LNCAP (cell line): Measurements from ENCODE around the gene HS3ST4.

Source experiments
- CTCF ChIP-seq: fragments of 450-650 bp; IDR thresholded peaks from 2 replicates; pipeline ENCODE4 v1.5.1; 2017; ENCODE audit warnings: mild to moderate bottlenecking

HS3ST4 gene

DNA sequence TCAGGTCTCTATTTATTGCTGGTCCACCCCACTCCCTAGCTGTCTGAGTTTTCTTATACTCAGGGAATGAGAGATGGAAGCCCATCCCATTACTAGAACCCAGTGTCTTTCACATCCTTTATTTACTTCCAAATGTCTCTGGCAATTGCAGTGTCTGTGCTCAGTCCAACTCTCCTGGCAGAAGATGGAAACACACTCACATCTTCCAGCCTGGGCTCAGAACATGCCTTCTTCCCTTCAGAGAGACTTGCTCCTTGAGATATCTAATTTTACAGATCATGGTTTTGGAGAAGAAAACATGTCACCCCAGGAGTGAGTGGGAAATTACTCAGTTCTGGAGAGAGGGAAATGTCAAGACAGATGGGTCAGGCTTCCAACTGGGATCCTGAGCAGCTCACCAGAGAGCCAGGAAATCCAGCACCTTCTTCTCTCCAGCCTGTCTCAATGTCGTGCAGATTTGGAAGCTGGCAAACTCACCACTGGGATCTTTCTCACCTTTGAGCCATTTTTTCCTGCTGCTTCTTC is 494.4 kb downstream of the HS3ST4 start:
- TF ChIP-seq CTCF = no peak
